ENCODE results near the gene SRP19. TPM values are rescaled to one million over a fixed set of nuclear protein-coding genes. Genes with fewer than 3 reads are reported as not detected.

Gene SRP19
- total RNA-seq, 2 experiments from 2014 or later: 45.6 to 47.0 TPM

- no peak overlapping the region for H3K27ac Mint-ChIP-seq
- no peaks in the 10 kb centered on the region for H3K27me3 Mint-ChIP-seq
- H3K36me3 Mint-ChIP-seq (ENCODE audit: low read depth): peaks cover 21% of the 10 kb centered on the region
- no peaks in the 10 kb centered on the region for H3K9me3 Mint-ChIP-seq
- DNase-seq: no peak
- ATAC-seq: no peak
- CTCF ChIA-PET: interaction anchor here (1.7 kb wide), 1 partner anchor 60 kb away, joined by 4 read pairs; no protein-coding TSS in a partner anchor
- POLR2A ChIA-PET: interaction anchor here (0.6 to 1.7 kb wide), 2 partner anchors 12 to 406 kb away, joined by 3 to 6 read pairs; partner anchors contain the start of gene REEP5
- peaks cover 16% of the 10 kb centered on the region for H3K4me1 Mint-ChIP-seq (ENCODE audit: low read depth)
- H3K4me3 Mint-ChIP-seq: no peak overlapping the region
- intact Hi-C loops (cut with micrococcal nuclease): no loop called here
- no peak for TF ChIP-seq CTCF (IDR thresholded peaks at IDR 0.05)
Observed at GRCh38 chr5:112908854-112909253, 47.8 kb downstream of the SRP19 start.

GRCh38 chr5:112910529-112910928 is 49.4 kb downstream of the SRP19 start:
- H3K4me1 Mint-ChIP-seq (ENCODE audit: low read depth): peaks cover 28% of the 10 kb centered on the region
- no peak for TF ChIP-seq CTCF (IDR thresholded peaks at IDR 0.05)
- no peak overlapping the region for H3K27ac Mint-ChIP-seq
- DNase-seq: no peak
- intact Hi-C loops (cut with micrococcal nuclease): no loop called here
- H3K27me3 Mint-ChIP-seq: no peaks in the 10 kb centered on the region
- CTCF ChIA-PET: no interaction called here
- peaks cover 28% of the 10 kb centered on the region for H3K36me3 Mint-ChIP-seq (ENCODE audit: low read depth)
- ATAC-seq: no peak
- POLR2A ChIA-PET: interaction anchor here (1.0 to 1.7 kb wide), 2 partner anchors 11 to 50 kb away, joined by 3 to 6 read pairs; partner anchors contain the start of genes REEP5 and SRP19
- H3K9me3 Mint-ChIP-seq: no peaks in the 10 kb centered on the region
- no peak overlapping the region for H3K4me3 Mint-ChIP-seq

DNA sequence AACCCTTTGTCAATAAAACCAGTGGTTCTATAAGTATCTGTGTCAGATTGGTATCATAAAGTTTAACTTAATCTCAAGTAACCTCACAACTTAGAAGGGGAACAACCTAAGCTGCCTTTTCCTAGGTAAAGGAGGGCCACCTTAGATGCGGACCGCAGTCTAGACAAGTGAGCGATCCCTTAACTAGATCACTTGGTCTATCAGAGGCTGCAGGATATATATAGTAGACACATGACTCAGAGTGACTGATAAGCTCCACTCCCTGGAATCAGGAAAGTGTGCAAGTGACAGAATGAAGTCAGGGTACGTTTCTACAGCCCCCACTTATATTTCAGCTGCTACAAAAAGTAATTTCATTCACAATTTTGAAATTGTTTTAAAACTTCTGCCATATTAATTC is 53.5 kb downstream of the SRP19 start:
- DNase-seq (no peak), ATAC-seq (no peak)
- no peak for TF ChIP-seq CTCF (IDR thresholded peaks at IDR 0.05)
- peaks cover 63% of the 10 kb centered on the region for H3K4me1 Mint-ChIP-seq (ENCODE audit: low read depth)
- ChIA-PET POLR2A (interaction anchor here (1.4 to 1.8 kb wide), 3 partner anchors 11 to 61 kb away, joined by 3 to 5 read pairs (median 4); partner anchors contain the start of genes DCP2 and SRP19), CTCF (interaction anchor here (0.6 to 1.0 kb wide), 2 partner anchors 65 to 82 kb away, joined by 3 to 4 read pairs; no protein-coding TSS in a partner anchor)
- intact Hi-C loops (cut with micrococcal nuclease): no loop called here
- H3K9me3 Mint-ChIP-seq: no peaks in the 10 kb centered on the region
- peaks cover 56% of the 10 kb centered on the region for H3K36me3 Mint-ChIP-seq (ENCODE audit: low read depth)
- H3K27me3 Mint-ChIP-seq: no peaks in the 10 kb centered on the region
- no peak overlapping the region for H3K27ac Mint-ChIP-seq
- H3K4me3 Mint-ChIP-seq: no peak overlapping the region

DNA sequence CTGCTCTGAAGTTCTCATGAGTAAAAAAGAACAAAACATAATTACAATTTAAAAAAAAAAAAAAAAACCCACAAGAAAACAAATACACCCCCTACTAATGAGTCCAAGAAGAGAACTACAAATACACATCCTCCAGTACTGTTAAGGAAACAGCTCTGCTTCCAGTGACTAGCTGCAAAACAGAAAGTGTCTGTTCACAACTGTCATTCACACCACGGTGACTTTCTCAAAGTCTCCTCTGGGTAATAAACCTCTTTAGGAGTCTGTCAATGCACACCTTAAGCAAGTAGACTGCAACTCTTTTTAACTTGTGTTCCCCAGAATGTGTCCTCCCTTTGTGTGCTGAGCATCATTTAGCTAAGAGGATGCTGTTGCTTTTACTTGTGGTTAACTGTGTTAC is 54.7 kb downstream of the SRP19 start:
- Mint-ChIP-seq H3K4me3 (no peak overlapping the region), H3K36me3 (ENCODE audit: low read depth) (peaks cover 65% of the 10 kb centered on the region), H3K27ac (peak overlapping the region; percentile 44), H3K9me3 (no peaks in the 10 kb centered on the region), H3K4me1 (ENCODE audit: low read depth) (peaks cover 75% of the 10 kb centered on the region), H3K27me3 (no peaks in the 10 kb centered on the region)
- intact Hi-C loops (cut with micrococcal nuclease): no loop called here
- TF ChIP-seq CTCF (IDR thresholded peaks at IDR 0.05): no peak
- peak; percentile 55 for ATAC-seq
- DNase-seq: no peak
- ChIA-PET POLR2A (interaction anchor here (0.9 to 1.7 kb wide), 3 partner anchors 14 to 55 kb away, joined by 3 to 4 read pairs (median 3); partner anchors contain the start of gene SRP19), CTCF (interaction anchor here (0.7 to 1.6 kb wide), 4 partner anchors 12 to 55 kb away, joined by 3 to 6 read pairs (median 4); partner anchors contain the start of gene SRP19)

DNA sequence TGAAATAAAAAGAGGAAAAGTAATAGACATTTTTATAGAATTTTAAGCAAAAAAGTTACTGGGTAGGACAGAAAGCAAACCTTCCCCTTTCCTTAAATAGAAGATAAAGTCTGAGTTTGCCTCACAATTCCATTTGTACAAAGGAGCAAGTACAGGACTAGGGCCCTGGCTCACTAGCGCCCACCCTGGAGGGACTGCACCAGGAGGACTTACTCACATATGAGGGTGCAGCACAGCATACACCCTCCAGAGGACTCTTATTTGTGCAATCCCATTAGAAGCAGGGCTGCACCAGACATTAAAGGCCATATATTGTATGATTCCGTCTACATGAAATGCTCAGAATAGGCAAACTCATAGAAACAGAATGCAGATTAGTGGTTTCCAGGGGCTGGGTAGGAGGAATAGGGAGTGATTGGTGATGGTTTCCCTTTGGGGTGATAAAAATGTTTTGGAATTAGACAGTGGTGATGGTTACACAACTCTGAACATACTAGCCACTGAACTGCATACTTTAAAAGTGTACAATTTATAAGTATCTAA is 56.4 kb downstream of the SRP19 start:
- ATAC-seq: no peak
- Mint-ChIP-seq H3K27ac (no peak overlapping the region), H3K36me3 (ENCODE audit: low read depth) (peaks cover 63% of the 10 kb centered on the region), H3K27me3 (no peaks in the 10 kb centered on the region), H3K4me1 (ENCODE audit: low read depth) (peaks cover 72% of the 10 kb centered on the region), H3K9me3 (no peaks in the 10 kb centered on the region), H3K4me3 (no peak overlapping the region)
- peak; percentile 14 for TF ChIP-seq CTCF (IDR thresholded peaks at IDR 0.05)
- ChIA-PET POLR2A (interaction anchor here (1.0 kb wide), 1 partner anchor 13 kb away, joined by 3 read pairs; no protein-coding TSS in a partner anchor), CTCF (interaction anchor here (0.7 kb wide), 1 partner anchor 62 kb away, joined by 3 read pairs; no protein-coding TSS in a partner anchor)
- intact Hi-C loops (cut with micrococcal nuclease): no loop called here
- peak; percentile 56 for DNase-seq

All from activated CD8-positive, alpha-beta T cell treated with anti-CD3 and anti-CD28 coated beads for 36 hours (primary cell).